Mucosa of descending colon (tissue), 3 donors: ENCODE measurements around the gene COA8. TPM values are rescaled to one million over a fixed set of nuclear protein-coding genes. Genes with fewer than 3 reads are reported as not detected.

Experiments
- ATAC-seq: fragments of 200-7000 bp; cut with Tn5 transposase; one replicate; pipeline ENCODE4 v1.9.1; 2020; ENCODE audit warnings: mild to moderate bottlenecking, moderate library complexity
- DNase-seq, 3 donors: peaks; one replicate each; pipeline ENCODE4 v3.0.0-alpha.2; 2020
- H3K36me3 ChIP-seq: fragments of 200-600 bp; one replicate; pipeline ENCODE4 v1.8.0; 2021; ENCODE audit warnings: low read depth, mild to moderate bottlenecking
- H3K4me1 ChIP-seq: fragments of 200-600 bp; one replicate; pipeline ENCODE4 v1.8.0; 2021; ENCODE audit warnings: low read depth, mild to moderate bottlenecking
- H3K4me3 ChIP-seq: fragments of 200-600 bp; one replicate; pipeline ENCODE4 v1.8.0; 2021; ENCODE audit warnings: mild to moderate bottlenecking
- H3K9me3 ChIP-seq: fragments of 200-600 bp; one replicate; pipeline ENCODE4 v1.8.0; 2021; ENCODE audit warnings: mild to moderate bottlenecking
- CTCF ChIP-seq: fragments of 200-600 bp; IDR thresholded peaks from one replicate; pipeline ENCODE4 v1.8.0; 2022; ENCODE audit warnings: antibody characterized with exemption, mild to moderate bottlenecking
- intact Hi-C, 2 donors: fragments of 100-400 bp; cut with DNase I in 1 of 2; cut with micrococcal nuclease in 1 of 2; formaldehyde crosslinking; loops; one replicate each; pipeline versions ENCODE4 v1.11.0 to v1.11.1; 2022; cut with DNase I, micrococcal nuclease
- total RNA-seq, 3 donors: library from RNA; stranded (reverse); fragmentation: NEBNext Ultra II Directional in 2 of 3; extraction: Animal tissue kit (Norgen Biotek cat#: 25700) in 2 of 3; gene quantifications; one replicate each; pipeline versions ENCODE4 v1.2.1 to v1.2.4, GENCODE V29; 2021 to 2023
- donor health status: DM: no; HTN: no; CAD: no; lungs with moderate emphysema.
- donor health status: DM: no; HTN: no; CAD: no.
- donor health status: DM: no; HTN: yes; CAD: no.

The COA8 gene
- total RNA-seq, 3 donors from 2014 or later: 29.3 to 47.3 (median 36.5) TPM

DNA sequence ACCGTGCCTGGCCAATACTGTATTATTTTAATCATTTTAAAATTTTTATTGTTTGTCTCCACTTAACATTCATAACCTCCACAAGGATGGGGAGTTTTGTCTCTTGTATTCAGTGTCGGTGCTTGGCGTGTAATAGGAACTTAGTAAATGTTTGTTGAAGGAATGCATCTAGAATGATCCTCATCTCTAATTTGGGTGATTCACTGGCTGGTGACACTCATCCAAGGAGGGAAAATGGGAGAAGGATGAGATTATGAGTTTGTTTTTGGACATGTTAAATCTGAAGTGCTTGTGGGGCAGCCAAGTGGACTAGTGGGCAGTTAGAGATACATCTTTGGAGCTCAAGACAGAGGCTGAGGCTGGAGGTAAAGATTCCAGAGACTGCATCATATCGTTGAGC, 71.4 kb downstream of the COA8 start:
- Histone ChIP-seq H3K36me3 (no peaks in the 10 kb centered on the region), H3K9me3 (no peaks in the 10 kb centered on the region), H3K4me1 (peaks cover 38% of the 10 kb centered on the region), H3K4me3 (no peak overlapping the region)
- DNase-seq: no peak
- ATAC-seq: no peak
- intact Hi-C loops: no loop called here
- TF ChIP-seq CTCF: no peak

DNA sequence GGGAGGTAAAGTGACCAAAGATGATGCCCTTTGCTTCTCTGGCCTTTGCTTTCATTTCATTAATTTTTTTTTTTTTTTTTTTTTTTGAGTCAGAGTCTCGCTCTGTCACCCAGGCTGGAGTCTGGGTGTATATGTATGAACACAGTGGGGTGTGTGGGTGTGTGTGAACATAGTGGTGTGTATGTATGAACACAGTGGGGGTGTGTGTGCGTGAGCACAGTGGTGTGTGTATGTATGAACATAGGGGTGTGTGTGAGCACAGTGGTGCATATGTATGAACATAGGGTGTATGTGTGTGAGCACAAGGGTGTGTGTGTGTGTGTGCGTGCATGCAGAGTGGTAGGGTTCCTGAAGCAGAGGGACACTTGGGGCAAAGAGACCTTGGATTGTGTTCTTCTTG, 75.8 kb downstream of the COA8 start:
- intact Hi-C loops: no loop called here
- ATAC-seq: no peak
- Histone ChIP-seq H3K4me3 (no peak overlapping the region), H3K4me1 (peaks cover 16% of the 10 kb centered on the region), H3K36me3 (no peaks in the 10 kb centered on the region), H3K9me3 (no peaks in the 10 kb centered on the region)
- no peak for TF ChIP-seq CTCF
- DNase-seq: no peak

Other genes starting within 250 kb of the COA8 start
- gene EIF5, start 228.7 kb upstream of the COA8 start, total RNA-seq: 100 to 1,000 TPM; 255 to 342 (median 314) TPM
- 10 to 100 TPM; 60.8 to 85.7 (median 66.8) TPM for gene MARK3, start 177.5 kb upstream of the COA8 start, total RNA-seq
- gene CKB, start 40.1 kb upstream of the COA8 start, total RNA-seq: 1,000 to 10,000 TPM; 1,316 to 3,346 (median 2,079) TPM
- gene TRMT61A, start 33.8 kb upstream of the COA8 start, total RNA-seq: 10 to 100 TPM; 10.2 to 23.7 (median 10.5) TPM
- gene BAG5, start 303 bp upstream of the COA8 start, total RNA-seq: 10 to 100 TPM; 26.1 to 29.9 (median 28.0) TPM
- gene KLC1, start 66.3 kb downstream of the COA8 start, total RNA-seq: 100 to 1,000 TPM in 2 of 3 donors, 10 to 100 TPM in 1; 99.3 to 188 (median 104) TPM
- 10 to 100 TPM in 2 of 3 donors, 1 to 10 TPM in 1; 7.7 to 17.8 (median 11.0) TPM for gene XRCC3, start 152.5 kb downstream of the COA8 start, total RNA-seq
- 10 to 100 TPM; 49.9 to 67.1 (median 60.9) TPM for gene ZFYVE21, start 152.8 kb downstream of the COA8 start, total RNA-seq